Muscle of back (tissue), 11 donors: ENCODE measurements around the gene SCYL1. TPM values are rescaled to one million over a fixed set of nuclear protein-coding genes. Genes with fewer than 3 reads are reported as not detected.

Experiments
- DNase-seq, 3 donors: peaks; one replicate each; pipeline versions ENCODE4 v3.0.0 to v3.0.0-alpha.2; 2013
- polyA plus RNA-seq, 10 donors: library from polyadenylated mRNA; unstranded; fragments of 120-200 nt; gene quantifications; one replicate each; pipeline ENCODE4 v1.2.1, GENCODE V29; 2013; ENCODE audit not compliant: insufficient read length in 10 of 10

Gene SCYL1
- polyA plus RNA-seq, 10 donors = 37.5 to 56.9 (median 41.6) TPM

GRCh38 chr11:65532388-65533064 is 7.6 kb downstream of the SCYL1 start:
- DNase-seq = no peak

DNA sequence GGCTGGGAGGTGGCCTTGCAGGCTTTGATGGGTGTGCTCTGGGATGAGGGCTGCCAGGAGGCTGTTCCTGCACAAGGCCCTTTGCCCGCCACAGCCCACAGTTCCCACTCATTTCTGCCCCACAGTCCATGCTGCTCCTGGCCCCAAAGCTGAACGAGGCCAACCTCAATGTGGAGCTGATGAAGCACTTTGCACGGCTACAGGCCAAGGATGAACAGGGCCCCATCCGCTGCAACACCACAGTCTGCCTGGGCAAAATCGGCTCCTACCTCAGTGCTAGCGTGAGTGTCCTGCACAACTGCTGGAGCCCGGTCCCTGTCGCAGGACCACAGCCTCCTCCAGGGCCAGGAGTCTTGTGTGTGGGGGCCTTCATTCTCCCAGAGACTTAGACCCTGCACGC is 10.2 kb downstream of the SCYL1 start:
- DNase-seq = no peak

- DNase-seq = no peak
Observed at GRCh38 chr11:65536412-65537295, 11.8 kb downstream of the SCYL1 start.

DNA sequence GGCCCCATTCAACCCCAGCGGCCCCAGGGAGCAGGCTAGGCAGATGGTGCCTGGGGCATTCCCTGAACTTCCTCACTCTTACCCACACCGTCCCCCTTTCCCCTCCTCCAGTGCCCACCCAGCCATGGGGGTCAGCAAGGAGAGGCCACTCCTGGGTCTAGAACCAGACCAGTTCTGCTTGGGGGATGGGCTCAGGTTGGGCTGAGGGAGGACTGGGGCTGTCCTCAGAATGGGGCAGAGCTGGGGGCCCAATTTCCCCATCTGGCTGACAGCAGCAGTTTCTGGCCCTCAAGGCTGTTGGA is 12.4 kb downstream of the SCYL1 start:
- DNase-seq = no peak

DNA sequence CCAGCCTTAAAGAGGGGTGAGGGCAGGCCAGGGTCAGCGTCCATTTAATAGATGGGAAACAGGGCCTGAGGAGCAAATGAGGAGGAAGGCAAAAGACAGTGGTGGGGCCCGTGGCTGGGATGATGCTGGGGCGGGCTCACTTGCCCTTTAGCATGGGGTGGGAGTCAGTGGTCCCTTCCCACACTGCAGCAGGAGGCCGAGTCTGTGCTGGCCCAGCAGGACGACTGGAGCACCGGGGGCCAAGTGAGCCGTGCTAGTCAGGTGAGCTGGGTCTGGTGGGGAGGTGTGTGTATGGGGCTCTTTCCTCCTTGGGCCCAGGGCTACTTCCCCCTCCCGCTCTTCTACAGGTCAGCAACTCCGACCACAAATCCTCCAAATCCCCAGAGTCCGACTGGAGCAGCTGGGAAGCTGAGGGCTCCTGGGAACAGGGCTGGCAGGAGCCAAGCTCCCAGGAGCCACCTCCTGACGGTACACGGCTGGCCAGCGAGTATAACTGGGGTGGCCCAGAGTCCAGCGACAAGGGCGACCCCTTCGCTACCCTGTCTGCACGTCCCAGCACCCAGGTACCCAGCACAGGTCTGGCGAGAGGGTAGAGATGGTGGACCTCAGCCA is 12.8 kb downstream of the SCYL1 start:
- DNase-seq = no peak

DNA sequence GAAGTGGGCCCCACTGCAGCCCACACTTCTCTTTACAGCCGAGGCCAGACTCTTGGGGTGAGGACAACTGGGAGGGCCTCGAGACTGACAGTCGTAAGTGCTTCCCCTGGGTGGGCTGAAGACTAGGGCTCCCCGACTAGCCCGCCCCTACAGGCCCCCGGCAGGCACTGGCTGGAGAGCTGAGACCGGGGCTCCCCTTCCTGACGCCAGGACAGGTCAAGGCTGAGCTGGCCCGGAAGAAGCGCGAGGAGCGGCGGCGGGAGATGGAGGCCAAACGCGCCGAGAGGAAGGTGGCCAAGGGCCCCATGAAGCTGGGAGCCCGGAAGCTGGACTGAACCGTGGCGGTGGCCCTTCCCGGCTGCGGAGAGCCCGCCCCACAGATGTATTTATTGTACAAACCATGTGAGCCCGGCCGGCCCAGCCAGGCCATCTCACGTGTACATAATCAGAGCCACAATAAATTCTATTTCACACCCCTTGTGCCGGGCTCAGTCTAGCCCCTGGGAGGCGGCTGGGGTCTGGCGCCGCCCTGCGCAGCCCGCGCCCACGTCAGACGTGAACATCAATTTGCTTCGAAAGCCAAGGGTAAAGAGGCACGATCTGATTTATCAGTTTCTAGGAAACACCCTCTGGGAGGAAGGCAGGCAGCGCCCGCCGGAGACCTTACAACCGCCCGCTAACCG is 13.5 kb downstream of the SCYL1 start:
- peak in 1 of 3 donors; percentile 40 for DNase-seq

GRCh38 chr11:65538915-65539743 is 14.2 kb downstream of the SCYL1 start:
- DNase-seq = peak in 1 of 3 donors; percentile 43

DNA sequence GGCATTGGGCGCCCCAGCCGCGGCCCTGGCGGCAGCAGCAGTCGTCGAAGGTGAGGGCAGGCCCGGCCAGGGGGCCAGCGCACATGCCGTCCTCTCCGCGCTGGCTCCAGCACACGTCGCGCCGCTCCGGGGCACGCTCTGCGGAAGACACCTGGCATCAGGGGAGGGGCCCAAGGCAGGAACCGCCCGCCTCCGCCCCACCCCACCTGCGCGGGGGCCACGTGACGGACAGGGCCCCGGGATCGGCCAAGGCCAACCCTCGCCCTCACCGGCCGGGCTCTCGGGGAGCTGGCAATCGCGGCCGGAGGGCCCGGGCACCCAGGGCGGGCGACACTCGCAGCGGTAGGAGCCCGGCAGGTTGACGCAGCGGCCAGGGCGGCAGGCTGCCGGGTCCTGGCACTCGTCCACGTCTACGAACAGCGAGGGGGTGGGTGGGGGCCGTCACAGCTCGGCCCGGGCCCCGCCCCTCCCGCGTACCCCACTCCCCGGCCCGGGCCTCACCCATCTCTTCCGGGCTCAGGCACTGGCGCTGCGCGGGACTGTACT is 14.9 kb downstream of the SCYL1 start:
- no peak for DNase-seq

- peak; percentile 77 to 95 (median 88) for DNase-seq
Observed at GRCh38 chr11:65540290-65541092, 15.6 kb downstream of the SCYL1 start.

GRCh38 chr11:65541093-65541982 is 16.5 kb downstream of the SCYL1 start:
- DNase-seq = no peak

DNA sequence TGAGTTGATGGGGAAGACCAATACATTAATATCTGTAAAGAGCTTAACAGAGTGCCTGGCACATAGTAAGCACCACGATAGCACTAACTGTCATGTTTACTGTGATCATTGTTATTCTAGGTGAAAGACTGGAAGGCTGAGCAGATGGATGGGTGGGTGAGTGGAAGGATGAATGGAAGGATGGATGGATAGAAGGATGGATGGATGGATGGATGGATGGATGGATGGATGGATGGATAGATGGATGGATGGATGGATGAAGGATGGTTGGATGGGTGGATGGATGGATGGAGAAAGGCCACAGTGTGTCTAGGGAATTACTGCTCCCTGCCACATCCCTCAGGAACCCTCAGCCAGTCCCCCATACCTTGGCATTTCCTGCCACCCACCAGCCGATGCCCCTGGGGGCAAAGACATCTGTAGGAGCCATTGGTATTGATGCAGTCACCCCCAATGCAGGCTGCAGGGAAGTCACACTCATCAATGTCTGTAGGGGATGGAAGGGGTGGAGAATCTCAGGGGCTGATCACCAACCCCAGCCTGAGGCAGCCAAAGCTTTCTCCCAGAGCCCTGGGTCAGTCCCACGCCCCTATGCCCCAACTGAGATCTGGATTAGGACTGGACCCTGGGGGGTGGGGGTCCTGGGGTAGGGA is 18.0 kb downstream of the SCYL1 start:
- DNase-seq = no peak

GRCh38 chr11:65545853-65546216 is 21.0 kb downstream of the SCYL1 start:
- DNase-seq = no peak

GRCh38 chr11:65546217-65546958 is 21.5 kb downstream of the SCYL1 start:
- peak in 1 of 3 donors; percentile 52 for DNase-seq

- no peak for DNase-seq
Observed at GRCh38 chr11:65547446-65548125, 22.7 kb downstream of the SCYL1 start.

DNA sequence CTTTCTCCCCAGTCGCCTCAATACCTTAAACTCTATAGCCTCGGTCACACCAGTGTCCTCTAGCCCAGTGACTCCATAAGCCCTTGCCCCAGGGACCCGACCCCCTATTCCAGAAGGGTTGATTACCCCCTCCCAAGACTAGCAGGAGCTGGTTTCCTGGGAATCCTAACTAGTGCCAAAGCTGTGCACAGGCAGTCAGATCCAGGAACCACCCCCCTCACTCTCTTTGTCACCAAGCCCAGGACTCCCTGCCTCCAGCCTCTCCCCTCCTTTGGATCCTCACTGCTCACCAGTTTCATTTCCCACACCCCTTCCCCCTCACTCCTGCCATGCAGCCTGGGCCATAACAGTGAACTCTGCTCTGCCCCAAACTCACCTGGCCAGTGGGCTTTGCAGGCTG is 23.5 kb downstream of the SCYL1 start:
- DNase-seq = no peak

GRCh38 chr11:65549096-65549495 is 24.2 kb downstream of the SCYL1 start:
- DNase-seq = no peak
